WTC11 (cell line): Measurements from ENCODE around the gene PPP2R5E. TPM values are rescaled to one million over a fixed set of nuclear protein-coding genes. Genes with fewer than 3 reads are reported as not detected.

Experiments used
- ATAC-seq: fragments of 200-7000 bp; cut with Tn5 transposase; 2 replicates; pipeline ENCODE4 v1.10.0; 2021; ENCODE audit warnings: mild to moderate bottlenecking, moderate library complexity
- CTCF ChIA-PET: fragments of 300-600 bp; sonication (Branson Sonifier 250); formaldehyde crosslinking; loops from one replicate; lab custom pipeline; 2021; ENCODE audit warnings: antibody characterized with exemption; lab: Charles Lee
- POLR2A ChIA-PET: fragments of 350-600 bp; sonication (Branson Sonifier 250); formaldehyde crosslinking; loops from one replicate; lab custom pipeline; 2021; ENCODE audit warnings: antibody characterized with exemption; lab: Charles Lee
- DNase-seq: peaks from one replicate; pipeline ENCODE4 v3.0.0; 2021; ENCODE audit warnings: low spot score
- H3K27ac Mint-ChIP-seq: 2 replicates; pipeline ENCODE4 v1.8.0; 2021; ENCODE audit warnings: mixed read lengths
- H3K27me3 Mint-ChIP-seq: 2 replicates; pipeline ENCODE4 v1.8.0; 2021; ENCODE audit warnings: low read depth, mild to moderate bottlenecking, moderate library complexity, mixed read lengths
- H3K36me3 Mint-ChIP-seq: 2 replicates; pipeline ENCODE4 v1.8.0; 2021; ENCODE audit warnings: mixed read lengths
- H3K4me1 Mint-ChIP-seq: 2 replicates; pipeline ENCODE4 v1.8.0; 2022; ENCODE audit warnings: mixed read lengths
- H3K4me3 Mint-ChIP-seq: 2 replicates; pipeline ENCODE4 v1.8.0; 2021; ENCODE audit warnings: mild to moderate bottlenecking, moderate library complexity, mixed read lengths
- H3K9me3 Mint-ChIP-seq: 2 replicates; pipeline ENCODE4 v1.8.0; 2021; ENCODE audit warnings: mixed read lengths
- CBFB ChIP-seq: sonication (generic); formaldehyde crosslinking; IDR thresholded peaks from 2 replicates; pipeline ENCODE4 v1.8.1; 2022; ENCODE audit warnings: mild to moderate bottlenecking, low read depth, missing genetic modification reagents
- CREB1 ChIP-seq: sonication (generic); formaldehyde crosslinking; IDR thresholded peaks from 2 replicates; pipeline ENCODE4 v1.8.0; 2023; ENCODE audit warnings: mild to moderate bottlenecking, missing genetic modification reagents
- CREM ChIP-seq: sonication (generic); formaldehyde crosslinking; IDR thresholded peaks from 2 replicates; pipeline ENCODE4 v1.8.1; 2022; ENCODE audit warnings: mild to moderate bottlenecking, missing genetic modification reagents, moderate library complexity
- ETV6 ChIP-seq: sonication (generic); formaldehyde crosslinking; IDR thresholded peaks from 2 replicates; pipeline ENCODE4 v1.8.1; 2022; ENCODE audit warnings: mild to moderate bottlenecking, missing genetic modification reagents
- GRHL2 ChIP-seq: fragments of 250-450 bp; sonication (Bioruptor Pico); IDR thresholded peaks from 2 replicates; pipeline ENCODE4 v1.8.0; 2022; ENCODE audit warnings: mild to moderate bottlenecking, moderate library complexity; ENCODE audit not compliant: insufficient replicate concordance, severe bottlenecking
- GTF2I ChIP-seq: fragments of 250-450 bp; sonication (Bioruptor Pico); conservative IDR thresholded peaks from 2 replicates; pipeline ENCODE4 v1.4.0; 2021; ENCODE audit warnings: mild to moderate bottlenecking
- IRF2 ChIP-seq: sonication (generic); formaldehyde crosslinking; IDR thresholded peaks from 2 replicates; pipeline ENCODE4 v1.8.0; 2022; ENCODE audit warnings: low read depth, missing genetic modification reagents, borderline replicate concordance
- JAZF1 ChIP-seq: fragments of 250-450 bp; sonication (Bioruptor Pico); IDR thresholded peaks from 2 replicates; pipeline ENCODE4 v1.9.0; 2021; ENCODE audit warnings: moderate library complexity, mild to moderate bottlenecking, inconsistent platforms
- JUN ChIP-seq: sonication (generic); formaldehyde crosslinking; IDR thresholded peaks from 2 replicates; pipeline ENCODE4 v1.8.0; 2023; ENCODE audit warnings: mild to moderate bottlenecking, missing genetic modification reagents
- NFE2L1 ChIP-seq: sonication (generic); formaldehyde crosslinking; IDR thresholded peaks from 2 replicates; pipeline ENCODE4 v1.8.1; 2023; ENCODE audit warnings: missing genetic modification reagents
- NR1H2 ChIP-seq: sonication (generic); formaldehyde crosslinking; IDR thresholded peaks from 2 replicates; pipeline ENCODE4 v1.9.0; 2021; ENCODE audit warnings: mild to moderate bottlenecking, moderate library complexity, missing genetic modification reagents
- NR2C2 ChIP-seq: sonication (generic); formaldehyde crosslinking; IDR thresholded peaks from 2 replicates; pipeline ENCODE4 v1.8.0; 2022; ENCODE audit warnings: mild to moderate bottlenecking, missing genetic modification reagents
- SMAD4 ChIP-seq: sonication (generic); formaldehyde crosslinking; IDR thresholded peaks from 2 replicates; pipeline ENCODE4 v1.8.0; 2022; ENCODE audit warnings: mild to moderate bottlenecking, missing genetic modification reagents
- TCF7 ChIP-seq: sonication (generic); formaldehyde crosslinking; IDR thresholded peaks from 2 replicates; pipeline ENCODE4 v1.8.0; 2022; ENCODE audit warnings: mild to moderate bottlenecking, low read depth, missing genetic modification reagents, moderate library complexity
- ZNF396 ChIP-seq: fragments of 250-450 bp; sonication (Bioruptor Pico); IDR thresholded peaks from 2 replicates; pipeline ENCODE4 v1.8.0; 2021; ENCODE audit warnings: mild to moderate bottlenecking, moderate library complexity, borderline replicate concordance
- total RNA-seq: library from RNA; stranded (reverse); gene quantifications from 3 replicates; pipeline ENCODE4 v1.2.3, GENCODE V29; 2021
- TF ChIP-seq, protein P1 (sequence below): sonication (generic); formaldehyde crosslinking; IDR thresholded peaks from 2 replicates; pipeline ENCODE4 v1.8.1; 2023; ENCODE audit warnings: mild to moderate bottlenecking, missing genetic modification reagents, moderate library complexity
- TF ChIP-seq, protein P2 (sequence below): sonication (generic); formaldehyde crosslinking; IDR thresholded peaks from 2 replicates; pipeline ENCODE4 v1.8.1; 2022; ENCODE audit warnings: low read depth, mild to moderate bottlenecking, moderate library complexity, missing genetic modification reagents, borderline replicate concordance
- TF ChIP-seq, protein P3 (sequence below): sonication (generic); formaldehyde crosslinking; IDR thresholded peaks from 2 replicates; pipeline ENCODE4 v1.8.0; 2023; ENCODE audit warnings: missing genetic modification reagents
- TF ChIP-seq, protein P4 (sequence below): sonication (generic); formaldehyde crosslinking; IDR thresholded peaks from 2 replicates; pipeline ENCODE4 v1.8.1; 2023; ENCODE audit warnings: mild to moderate bottlenecking, missing genetic modification reagents
- TF ChIP-seq, protein P5 (sequence below): sonication (generic); formaldehyde crosslinking; conservative IDR thresholded peaks from 2 replicates; pipeline ENCODE4 v1.8.1; 2023; ENCODE audit warnings: mild to moderate bottlenecking, low read depth, missing genetic modification reagents, moderate library complexity
- TF ChIP-seq, protein P6 (sequence below): sonication (generic); formaldehyde crosslinking; conservative IDR thresholded peaks from 2 replicates; pipeline ENCODE4 v1.8.1; 2022; ENCODE audit warnings: mild to moderate bottlenecking, missing genetic modification reagents
- TF ChIP-seq, protein P7 (sequence below): sonication (generic); formaldehyde crosslinking; IDR thresholded peaks from 2 replicates; pipeline ENCODE4 v1.8.0; 2022; ENCODE audit warnings: mild to moderate bottlenecking, missing genetic modification reagents
- TF ChIP-seq, protein P8 (sequence below): fragments of 250-450 bp; sonication (Bioruptor Pico); IDR thresholded peaks from 2 replicates; pipeline ENCODE4 v1.9.0; 2021; ENCODE audit warnings: mild to moderate bottlenecking

Gene PPP2R5E
- total RNA-seq, 1 experiment from 2014 or later: 59.0 TPM

DNA sequence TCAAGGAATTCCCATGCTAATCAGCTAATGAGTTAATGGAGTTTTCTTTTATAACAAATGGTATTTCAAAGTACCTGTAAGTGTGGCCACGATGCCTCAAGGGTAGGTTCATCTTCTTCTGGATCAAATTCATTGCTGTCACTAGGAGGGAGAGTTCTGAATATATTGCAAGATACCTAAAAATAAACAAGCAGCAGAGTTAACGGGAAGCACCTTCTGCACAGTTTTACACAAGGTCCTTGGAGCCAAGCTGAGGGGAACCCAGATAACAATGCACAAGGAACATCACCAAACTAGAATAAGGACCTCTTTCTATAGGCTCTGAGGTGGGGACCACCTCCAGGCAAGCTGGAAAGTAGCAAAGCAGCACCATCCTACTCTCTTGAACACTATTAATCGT is 121.3 kb downstream of the PPP2R5E start:
- peaks cover 5% of the 10 kb centered on the region for H3K9me3 Mint-ChIP-seq
- no peak for DNase-seq
- H3K4me3 Mint-ChIP-seq: no peak overlapping the region

DNA sequence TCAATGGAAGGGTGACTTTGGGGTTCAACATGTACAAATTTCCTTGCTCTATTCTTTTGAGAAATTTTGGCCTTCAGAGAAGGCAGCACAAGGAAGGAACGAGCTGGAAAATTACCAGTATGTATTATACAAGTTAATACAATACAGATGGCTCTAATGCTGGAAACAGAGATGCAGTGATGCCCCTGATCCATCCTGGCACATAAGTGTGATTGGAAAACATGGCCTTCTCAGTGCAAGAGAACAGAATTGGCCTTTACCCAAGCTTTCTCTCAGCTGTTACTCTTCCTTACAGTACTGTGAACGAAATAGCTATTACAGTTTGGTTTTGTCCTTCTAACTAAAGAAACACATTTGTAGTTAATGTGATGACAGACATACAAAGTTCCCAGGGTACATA is 122.0 kb downstream of the PPP2R5E start:
- H3K27ac Mint-ChIP-seq: no peak overlapping the region
- no peaks in the 10 kb centered on the region; the same call in 1 of the 2 replicates for H3K4me1 Mint-ChIP-seq
- no peak for ATAC-seq
- ChIA-PET POLR2A (no interaction called here), CTCF (no interaction called here)
- H3K4me3 Mint-ChIP-seq: no peak overlapping the region
- H3K36me3 Mint-ChIP-seq: peaks cover 9% of the 10 kb centered on the region
- H3K9me3 Mint-ChIP-seq: peaks cover 5% of the 10 kb centered on the region
- no peak for DNase-seq
- H3K27me3 Mint-ChIP-seq: no peaks in the 10 kb centered on the region
- TF ChIP-seq IRF2 (no peak), JUN (no peak), GTF2I (CRISPR knock-in tag) (no peak), NR1H2 (CRISPR knock-in tag) (no peak), GRHL2 (no peak), CREM (no peak), SMAD4 (CRISPR knock-in tag) (no peak), CREB1 (no peak)
- TF ChIP-seq, protein P1, sequence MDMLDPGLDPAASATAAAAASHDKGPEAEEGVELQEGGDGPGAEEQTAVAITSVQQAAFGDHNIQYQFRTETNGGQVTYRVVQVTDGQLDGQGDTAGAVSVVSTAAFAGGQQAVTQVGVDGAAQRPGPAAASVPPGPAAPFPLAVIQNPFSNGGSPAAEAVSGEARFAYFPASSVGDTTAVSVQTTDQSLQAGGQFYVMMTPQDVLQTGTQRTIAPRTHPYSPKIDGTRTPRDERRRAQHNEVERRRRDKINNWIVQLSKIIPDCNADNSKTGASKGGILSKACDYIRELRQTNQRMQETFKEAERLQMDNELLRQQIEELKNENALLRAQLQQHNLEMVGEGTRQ (CRISPR knock-in tag): no peak
- TF ChIP-seq, protein P2, sequence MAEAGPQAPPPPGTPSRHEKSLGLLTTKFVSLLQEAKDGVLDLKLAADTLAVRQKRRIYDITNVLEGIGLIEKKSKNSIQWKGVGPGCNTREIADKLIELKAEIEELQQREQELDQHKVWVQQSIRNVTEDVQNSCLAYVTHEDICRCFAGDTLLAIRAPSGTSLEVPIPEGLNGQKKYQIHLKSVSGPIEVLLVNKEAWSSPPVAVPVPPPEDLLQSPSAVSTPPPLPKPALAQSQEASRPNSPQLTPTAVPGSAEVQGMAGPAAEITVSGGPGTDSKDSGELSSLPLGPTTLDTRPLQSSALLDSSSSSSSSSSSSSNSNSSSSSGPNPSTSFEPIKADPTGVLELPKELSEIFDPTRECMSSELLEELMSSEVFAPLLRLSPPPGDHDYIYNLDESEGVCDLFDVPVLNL (CRISPR knock-in tag): no peak
- TF ChIP-seq, protein P3, sequence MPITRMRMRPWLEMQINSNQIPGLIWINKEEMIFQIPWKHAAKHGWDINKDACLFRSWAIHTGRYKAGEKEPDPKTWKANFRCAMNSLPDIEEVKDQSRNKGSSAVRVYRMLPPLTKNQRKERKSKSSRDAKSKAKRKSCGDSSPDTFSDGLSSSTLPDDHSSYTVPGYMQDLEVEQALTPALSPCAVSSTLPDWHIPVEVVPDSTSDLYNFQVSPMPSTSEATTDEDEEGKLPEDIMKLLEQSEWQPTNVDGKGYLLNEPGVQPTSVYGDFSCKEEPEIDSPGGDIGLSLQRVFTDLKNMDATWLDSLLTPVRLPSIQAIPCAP (CRISPR knock-in tag): no peak
- TF ChIP-seq, protein P4, sequence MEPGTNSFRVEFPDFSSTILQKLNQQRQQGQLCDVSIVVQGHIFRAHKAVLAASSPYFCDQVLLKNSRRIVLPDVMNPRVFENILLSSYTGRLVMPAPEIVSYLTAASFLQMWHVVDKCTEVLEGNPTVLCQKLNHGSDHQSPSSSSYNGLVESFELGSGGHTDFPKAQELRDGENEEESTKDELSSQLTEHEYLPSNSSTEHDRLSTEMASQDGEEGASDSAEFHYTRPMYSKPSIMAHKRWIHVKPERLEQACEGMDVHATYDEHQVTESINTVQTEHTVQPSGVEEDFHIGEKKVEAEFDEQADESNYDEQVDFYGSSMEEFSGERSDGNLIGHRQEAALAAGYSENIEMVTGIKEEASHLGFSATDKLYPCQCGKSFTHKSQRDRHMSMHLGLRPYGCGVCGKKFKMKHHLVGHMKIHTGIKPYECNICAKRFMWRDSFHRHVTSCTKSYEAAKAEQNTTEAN: no peak
- TF ChIP-seq, protein P5, sequence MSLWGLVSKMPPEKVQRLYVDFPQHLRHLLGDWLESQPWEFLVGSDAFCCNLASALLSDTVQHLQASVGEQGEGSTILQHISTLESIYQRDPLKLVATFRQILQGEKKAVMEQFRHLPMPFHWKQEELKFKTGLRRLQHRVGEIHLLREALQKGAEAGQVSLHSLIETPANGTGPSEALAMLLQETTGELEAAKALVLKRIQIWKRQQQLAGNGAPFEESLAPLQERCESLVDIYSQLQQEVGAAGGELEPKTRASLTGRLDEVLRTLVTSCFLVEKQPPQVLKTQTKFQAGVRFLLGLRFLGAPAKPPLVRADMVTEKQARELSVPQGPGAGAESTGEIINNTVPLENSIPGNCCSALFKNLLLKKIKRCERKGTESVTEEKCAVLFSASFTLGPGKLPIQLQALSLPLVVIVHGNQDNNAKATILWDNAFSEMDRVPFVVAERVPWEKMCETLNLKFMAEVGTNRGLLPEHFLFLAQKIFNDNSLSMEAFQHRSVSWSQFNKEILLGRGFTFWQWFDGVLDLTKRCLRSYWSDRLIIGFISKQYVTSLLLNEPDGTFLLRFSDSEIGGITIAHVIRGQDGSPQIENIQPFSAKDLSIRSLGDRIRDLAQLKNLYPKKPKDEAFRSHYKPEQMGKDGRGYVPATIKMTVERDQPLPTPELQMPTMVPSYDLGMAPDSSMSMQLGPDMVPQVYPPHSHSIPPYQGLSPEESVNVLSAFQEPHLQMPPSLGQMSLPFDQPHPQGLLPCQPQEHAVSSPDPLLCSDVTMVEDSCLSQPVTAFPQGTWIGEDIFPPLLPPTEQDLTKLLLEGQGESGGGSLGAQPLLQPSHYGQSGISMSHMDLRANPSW (CRISPR knock-in tag): no peak

More for the DNA sequence above, 121.3 kb downstream of the PPP2R5E start:
- Mint-ChIP-seq H3K4me1 (peaks cover 3% of the 10 kb centered on the region; the same call in 1 of the 2 replicates), H3K36me3 (peaks cover 9% of the 10 kb centered on the region)
- TF ChIP-seq, protein P6, sequence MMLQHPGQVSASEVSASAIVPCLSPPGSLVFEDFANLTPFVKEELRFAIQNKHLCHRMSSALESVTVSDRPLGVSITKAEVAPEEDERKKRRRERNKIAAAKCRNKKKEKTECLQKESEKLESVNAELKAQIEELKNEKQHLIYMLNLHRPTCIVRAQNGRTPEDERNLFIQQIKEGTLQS (CRISPR knock-in tag): no peak
- TF ChIP-seq, protein P7, sequence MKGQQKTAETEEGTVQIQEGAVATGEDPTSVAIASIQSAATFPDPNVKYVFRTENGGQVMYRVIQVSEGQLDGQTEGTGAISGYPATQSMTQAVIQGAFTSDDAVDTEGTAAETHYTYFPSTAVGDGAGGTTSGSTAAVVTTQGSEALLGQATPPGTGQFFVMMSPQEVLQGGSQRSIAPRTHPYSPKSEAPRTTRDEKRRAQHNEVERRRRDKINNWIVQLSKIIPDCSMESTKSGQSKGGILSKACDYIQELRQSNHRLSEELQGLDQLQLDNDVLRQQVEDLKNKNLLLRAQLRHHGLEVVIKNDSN (CRISPR knock-in tag): no peak
- TF ChIP-seq ZNF396 (CRISPR knock-in tag) (no peak), JAZF1 (CRISPR knock-in tag) (no peak), CREB1 (no peak), NR2C2 (CRISPR knock-in tag) (no peak), ETV6 (CRISPR knock-in tag) (no peak), NFE2L1 (CRISPR knock-in tag) (no peak), CBFB (CRISPR knock-in tag) (no peak), TCF7 (CRISPR knock-in tag) (no peak)
- TF ChIP-seq, protein P8, sequence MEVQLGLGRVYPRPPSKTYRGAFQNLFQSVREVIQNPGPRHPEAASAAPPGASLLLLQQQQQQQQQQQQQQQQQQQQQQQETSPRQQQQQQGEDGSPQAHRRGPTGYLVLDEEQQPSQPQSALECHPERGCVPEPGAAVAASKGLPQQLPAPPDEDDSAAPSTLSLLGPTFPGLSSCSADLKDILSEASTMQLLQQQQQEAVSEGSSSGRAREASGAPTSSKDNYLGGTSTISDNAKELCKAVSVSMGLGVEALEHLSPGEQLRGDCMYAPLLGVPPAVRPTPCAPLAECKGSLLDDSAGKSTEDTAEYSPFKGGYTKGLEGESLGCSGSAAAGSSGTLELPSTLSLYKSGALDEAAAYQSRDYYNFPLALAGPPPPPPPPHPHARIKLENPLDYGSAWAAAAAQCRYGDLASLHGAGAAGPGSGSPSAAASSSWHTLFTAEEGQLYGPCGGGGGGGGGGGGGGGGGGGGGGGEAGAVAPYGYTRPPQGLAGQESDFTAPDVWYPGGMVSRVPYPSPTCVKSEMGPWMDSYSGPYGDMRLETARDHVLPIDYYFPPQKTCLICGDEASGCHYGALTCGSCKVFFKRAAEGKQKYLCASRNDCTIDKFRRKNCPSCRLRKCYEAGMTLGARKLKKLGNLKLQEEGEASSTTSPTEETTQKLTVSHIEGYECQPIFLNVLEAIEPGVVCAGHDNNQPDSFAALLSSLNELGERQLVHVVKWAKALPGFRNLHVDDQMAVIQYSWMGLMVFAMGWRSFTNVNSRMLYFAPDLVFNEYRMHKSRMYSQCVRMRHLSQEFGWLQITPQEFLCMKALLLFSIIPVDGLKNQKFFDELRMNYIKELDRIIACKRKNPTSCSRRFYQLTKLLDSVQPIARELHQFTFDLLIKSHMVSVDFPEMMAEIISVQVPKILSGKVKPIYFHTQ: no peak
- TF ChIP-seq, protein P4: no peak
- TF ChIP-seq, all 79 proteins: peak for 0
- ATAC-seq: no peak
- H3K27me3 Mint-ChIP-seq: no peaks in the 10 kb centered on the region
- ChIA-PET POLR2A (no interaction called here), CTCF (no interaction called here)
- no peak overlapping the region for H3K27ac Mint-ChIP-seq
